ENCODE data around the gene TRIP11.
"Not testable (repeated sequence)": the region's sequence is repeated elsewhere in the genome, so short reads cannot be mapped to it uniquely, and the experiment has no call there.

DNA sequence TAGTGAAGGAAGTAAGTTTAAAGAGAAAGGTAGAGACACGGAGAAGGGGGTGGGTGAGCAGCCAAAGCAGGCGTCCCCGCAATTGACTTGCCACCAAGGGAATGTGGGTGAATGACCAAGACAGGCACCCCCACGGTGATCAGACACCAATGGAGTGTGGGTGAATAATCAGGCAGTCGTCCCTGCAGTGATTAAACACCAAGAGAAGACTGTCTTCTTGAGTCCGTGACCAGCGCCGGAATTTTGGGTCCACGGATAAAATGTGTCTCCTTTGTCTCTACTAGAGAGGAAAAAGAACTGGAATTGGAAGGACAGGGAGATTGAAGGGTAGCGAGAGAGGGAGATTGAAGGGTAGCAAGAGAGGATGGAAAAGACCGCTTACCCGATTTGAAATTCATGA is 9.4 kb upstream of the TRIP11 start:
- not testable (repeated sequence) for TF ChIP-seq CTCF (conservative IDR thresholded peaks at IDR 0.05; ENCODE audit: low read length); EZH2phosphoT487 (IDR thresholded peaks at IDR 0.05; ENCODE audit: borderline replicate concordance, low read depth, low read length)

All from OCI-LY7 (cell line).